ENCODE results near the gene FBXW11.

Gene FBXW11

DNA sequence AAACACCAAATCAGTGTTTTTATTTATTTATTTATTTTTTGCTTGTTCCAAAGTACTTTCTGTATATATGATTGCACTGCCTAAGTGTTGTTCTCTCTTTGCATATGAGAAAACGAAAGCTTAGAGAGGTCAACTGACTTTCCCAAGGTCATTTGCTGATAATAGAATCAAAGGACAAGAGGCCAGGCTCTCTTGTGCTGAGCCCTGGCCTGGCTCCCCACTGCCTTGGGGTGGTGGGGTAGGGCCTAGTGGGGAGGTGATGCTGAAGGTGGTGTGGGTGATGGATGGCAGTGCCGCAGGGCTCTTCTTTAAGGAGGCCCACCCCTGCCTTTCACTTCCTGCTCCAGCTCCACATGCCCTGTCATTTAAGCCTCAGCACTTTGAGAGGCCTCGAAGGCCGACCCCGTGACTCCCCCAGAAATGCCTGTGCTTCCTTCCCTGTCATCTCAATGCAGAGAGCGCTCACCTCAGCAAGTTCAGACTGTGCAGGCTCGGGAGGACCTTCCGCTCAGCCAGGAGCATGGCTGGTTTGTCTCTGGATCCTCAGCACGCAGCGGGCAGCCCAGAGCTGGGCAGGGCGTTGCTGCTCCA lies 161.3 kb downstream of the FBXW11 start:
- no peak for DNase-seq

DNA sequence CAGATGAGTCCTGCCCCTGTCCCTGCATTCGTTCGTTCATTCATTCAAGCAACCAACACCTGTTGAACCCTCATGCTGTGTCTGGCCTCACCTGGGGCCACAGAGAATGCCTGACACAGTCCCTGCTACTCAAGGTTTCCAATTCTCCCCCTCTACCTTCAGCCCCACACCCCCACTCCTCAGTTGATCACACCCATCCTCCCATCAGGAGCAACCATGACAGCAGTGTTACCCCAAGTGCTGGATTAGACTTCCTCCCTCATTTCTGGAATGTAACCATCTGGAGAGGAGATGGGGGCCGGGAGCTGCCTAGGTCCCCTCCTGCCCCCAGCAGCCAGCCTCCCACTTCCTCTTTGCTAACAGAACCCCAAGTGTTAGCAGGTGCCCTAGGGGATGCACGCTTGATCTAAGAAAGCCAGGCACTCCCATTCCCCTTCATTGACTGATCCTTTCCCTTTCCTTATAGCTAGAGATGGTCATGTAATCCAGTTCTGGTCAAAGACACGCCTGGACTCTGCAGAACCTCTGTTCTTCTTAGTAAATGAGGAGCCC lies 163.6 kb downstream of the FBXW11 start:
- no peak for DNase-seq

DNA sequence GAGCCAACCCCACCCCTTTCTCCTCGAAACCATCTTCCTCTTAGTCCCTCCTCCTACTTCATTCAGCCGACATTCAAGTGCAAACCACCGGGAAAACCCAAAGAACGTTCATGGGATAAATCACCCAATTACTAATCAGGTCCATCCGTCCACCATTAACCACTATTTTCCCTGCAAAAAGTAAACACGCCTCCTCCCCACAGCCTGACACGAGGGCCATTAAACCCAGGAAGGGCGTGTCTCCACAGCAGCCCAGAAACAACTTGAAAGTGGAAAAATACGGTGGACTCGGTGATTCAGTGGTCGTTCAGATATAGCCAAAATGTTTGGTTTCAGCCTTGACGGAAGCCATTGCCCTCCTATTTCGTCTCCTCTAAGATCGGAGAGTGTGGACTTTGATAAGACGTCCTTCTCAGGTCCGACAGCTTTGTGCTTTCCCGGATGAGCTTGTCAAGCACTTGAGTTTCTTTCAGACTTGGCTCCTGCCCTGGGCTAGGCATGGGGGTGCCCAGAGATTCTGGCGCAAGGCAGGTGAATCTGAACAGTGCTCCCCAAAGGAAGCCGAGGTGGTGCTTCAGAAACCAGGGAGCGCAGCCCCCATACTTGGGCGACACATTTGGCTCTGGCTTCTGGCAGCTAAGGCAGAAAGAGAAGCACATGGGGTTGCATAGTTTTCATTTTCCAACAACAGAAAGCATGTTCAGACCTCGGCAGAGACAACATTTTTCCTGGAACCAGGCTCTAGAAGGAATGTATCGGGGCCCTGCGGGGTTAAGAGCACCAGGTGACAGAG lies 164.3 kb downstream of the FBXW11 start:
- no peak for DNase-seq

DNA sequence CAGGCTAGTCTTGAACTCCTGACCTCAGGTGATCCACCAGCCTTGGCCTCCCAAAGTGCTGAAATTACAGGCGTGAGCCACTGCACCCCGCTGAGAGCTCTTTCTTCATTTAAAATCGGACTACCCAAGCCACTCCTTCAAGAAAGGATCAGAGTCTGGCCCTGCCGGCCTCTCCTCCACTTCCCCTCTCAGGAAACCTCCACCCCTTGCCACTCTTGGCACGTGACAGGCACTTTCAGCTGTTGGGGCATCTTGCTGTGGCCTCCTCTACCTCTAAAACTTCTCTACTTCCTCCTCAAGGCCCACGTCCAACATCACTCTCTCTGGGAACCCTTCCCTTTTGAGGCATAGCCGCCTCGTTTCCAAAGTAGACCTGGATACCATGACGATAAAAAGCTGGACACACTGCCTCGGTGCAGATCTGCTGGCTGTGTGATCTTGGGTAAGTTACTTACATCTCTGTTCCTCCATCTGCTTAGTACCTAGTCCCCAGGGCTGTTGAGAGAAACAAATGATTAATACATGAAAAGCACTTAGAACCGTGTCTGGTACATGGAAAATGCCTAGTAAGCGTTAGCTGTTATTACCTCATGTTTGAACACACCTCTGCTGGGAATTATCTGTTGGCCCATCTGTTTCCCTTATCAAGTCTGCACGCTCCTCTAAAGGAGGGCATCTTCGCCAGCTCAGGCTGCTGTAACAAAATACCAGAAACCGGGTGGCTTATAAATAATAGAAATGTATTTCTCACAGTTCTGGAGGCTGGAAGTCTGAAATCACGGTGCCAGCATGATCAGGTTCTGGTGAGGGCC lies 165.5 kb downstream of the FBXW11 start:
- no peak for DNase-seq

DNA sequence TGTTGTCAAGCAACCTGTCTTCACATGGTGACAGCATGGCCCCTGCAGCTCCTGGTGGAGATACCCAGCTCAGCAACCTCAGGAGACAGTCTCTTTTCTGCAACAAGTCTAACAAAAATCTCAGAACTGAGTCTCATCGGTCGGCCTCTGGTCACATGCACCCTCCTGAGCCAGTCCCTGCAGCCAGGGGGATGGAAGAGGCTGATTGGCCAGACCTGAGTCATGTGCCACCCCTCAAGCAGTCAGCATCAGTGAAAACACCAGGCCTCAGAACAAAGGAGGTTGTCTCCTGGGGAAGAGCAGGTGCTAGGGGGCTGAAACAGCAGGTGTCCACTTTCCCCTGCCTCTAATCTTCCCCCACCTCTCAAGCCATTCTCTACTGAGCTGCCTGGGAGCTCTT lies 166.4 kb downstream of the FBXW11 start:
- no peak for DNase-seq

DNA sequence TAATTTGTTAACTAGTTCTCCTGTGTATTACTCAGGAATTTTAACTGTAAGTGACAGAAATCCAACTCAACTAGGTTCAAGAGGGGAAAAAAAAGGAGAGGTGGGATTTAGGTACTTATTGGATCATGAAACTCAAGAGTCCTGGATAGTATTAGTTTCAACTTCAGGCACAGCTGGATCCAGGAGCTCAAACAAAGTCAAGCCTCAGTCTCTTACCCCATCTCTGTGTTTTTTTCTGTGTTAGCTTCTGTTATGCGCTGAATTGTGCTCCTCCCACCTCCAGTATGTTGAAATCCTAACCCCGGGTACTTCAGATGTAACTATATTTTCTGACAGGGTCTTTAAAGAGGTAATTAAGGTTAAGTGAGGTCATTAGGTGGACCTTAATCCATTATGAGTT lies 167.3 kb downstream of the FBXW11 start:
- no peak for DNase-seq

DNA sequence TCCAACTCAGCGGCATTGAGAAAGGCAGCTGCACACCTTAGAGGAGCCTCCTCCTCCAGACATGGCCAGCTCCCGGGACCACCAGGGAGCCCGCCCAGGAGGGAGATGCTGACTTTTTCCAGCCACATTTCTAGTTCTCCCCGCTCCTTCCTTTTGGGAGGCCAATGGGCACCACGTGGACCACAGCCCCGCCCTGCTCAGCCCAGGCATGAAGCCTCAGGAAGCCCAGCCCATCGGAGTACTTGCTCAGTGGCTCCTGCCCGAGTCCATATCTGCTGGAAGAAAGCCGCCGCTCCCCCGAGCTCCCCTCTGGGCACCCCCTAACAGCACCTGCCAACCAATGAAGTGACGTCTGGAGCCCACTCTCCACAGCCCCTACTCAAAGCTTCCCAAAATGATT lies 168.4 kb downstream of the FBXW11 start:
- no peak for DNase-seq

DNA sequence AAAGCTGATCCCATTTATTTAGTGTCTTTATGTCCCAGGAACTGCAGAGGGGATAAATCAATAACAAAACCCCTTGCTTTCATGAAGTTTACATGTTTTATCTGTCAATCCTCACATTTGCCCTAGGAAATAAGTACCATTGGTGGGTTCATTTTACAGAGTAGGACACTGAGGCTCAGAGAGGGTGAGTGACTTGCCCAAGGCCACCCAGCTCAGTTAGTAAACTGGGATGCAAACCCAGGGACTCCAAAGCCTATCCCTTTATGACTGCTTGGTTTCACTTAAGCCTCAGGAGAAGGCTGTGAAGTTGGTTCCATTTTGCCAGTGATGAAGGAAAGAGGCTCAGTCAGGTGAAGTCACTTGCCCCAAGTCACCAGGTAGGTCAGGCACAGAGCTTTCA lies 168.9 kb downstream of the FBXW11 start:
- no peak for DNase-seq

DNA sequence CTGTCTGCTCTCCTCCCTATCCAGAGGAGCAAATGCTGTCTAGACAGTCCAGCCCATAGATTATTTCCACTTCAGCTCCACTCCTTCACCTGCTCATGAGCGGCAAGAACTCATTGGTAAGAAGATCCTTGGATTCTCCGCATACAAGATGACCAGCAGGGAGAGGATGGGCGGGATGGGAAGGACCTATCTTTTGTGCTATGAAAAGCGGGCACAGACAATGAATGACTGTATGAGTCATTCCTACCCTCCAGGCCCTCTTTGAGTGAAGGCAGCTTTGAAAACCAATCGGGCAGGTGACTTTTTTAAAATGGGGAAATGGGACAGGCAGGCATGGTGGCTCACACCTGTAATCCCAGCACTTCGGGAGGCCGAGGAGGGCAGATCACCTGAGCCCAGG lies 171.4 kb downstream of the FBXW11 start:
- no peak for DNase-seq

DNA sequence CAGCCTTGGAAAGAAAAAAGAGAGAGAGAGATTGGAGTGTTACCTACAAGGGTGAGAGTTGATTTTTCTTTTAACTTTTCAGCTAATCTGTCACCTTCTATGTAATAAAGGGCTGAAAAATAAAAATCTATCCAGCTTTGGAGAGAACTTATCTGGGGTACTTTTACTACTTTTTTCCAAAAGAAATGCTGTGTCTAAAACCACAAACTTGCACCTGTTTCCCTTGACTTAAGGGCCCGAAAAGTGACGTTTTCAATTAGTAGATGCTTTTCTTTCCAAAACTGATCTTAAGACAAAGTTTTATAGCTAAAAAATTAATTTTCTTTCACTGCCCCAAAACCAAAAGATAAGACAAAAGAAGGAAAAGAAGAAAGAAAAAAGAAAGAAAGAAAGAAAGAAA lies 172.0 kb downstream of the FBXW11 start:
- DNase-seq = no peak

DNA sequence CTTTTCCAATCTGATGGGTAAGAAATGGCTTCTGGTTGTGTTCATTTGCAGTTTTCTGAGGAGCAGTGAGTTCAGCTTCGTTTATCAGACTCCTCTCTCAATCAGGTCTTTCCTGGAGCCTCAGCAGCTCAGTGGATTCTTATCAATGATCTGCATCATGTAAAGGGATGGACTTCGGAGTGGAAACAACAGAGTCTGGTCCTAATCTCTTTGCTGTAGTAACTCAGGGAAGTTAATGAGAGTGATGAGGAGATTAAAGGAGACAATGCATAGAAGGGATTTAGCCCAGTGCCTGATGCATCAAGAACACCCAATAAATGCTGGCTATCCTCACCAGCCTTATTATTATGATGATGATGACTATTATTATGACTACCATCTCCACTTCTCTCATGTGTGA lies 173.7 kb downstream of the FBXW11 start:
- no peak for DNase-seq

DNA sequence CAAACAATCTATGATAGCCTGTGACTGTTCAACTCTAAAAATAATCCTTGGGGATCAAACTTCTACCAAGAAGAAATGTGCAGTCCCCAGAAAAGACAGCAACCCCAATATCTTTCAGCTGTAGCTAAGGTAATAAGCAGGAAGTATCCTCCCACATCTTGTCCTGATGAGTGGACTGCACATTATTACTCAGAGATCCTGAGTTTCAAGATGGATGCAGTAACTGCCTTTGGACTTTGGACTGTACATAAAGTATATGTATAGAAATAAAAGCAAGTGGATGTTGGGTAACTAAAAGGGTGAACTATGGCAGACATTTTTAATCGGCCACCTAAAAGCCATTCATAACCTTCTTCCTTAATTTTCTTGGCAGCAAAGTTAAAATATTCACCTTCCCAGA lies 175.8 kb downstream of the FBXW11 start:
- DNase-seq = no peak

DNA sequence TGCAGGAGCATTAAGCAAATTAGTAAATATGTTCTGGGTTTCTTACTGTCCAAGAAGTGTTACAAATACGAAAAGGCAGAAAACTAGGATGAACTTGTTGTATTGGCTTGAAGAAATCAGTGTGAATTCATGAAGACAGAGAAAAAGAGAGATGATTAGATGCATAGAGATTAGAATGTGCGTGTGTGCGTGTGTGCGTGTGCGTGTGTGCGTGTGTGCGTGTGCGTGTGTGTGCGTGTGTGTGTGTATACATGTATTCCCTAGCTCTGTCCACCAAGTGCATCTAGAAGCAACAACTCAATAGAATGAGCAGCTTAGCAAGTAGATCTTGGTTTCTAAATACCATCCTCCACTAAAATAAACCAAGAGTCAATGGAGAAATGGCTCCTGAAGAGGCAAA lies 179.3 kb downstream of the FBXW11 start:
- no peak for DNase-seq

DNA sequence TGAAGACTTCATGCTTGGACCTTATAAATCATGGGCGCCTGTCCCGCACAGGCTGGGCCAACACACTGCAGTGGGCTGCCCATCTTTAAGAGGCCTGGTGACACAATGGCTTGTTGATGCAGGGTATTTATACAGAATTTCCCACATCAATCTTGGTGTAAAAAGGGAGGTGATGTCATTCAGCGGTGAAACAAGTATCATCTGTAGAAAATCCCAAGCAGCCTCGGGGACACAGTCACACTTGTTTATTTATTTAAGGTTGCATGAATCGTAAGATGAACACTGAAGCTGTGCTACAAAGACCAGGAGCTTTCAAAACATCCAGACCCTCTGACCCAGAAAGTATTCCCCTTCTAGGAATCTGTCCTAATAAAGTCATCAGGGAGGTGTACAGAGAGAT lies 180.3 kb downstream of the FBXW11 start:
- DNase-seq = no peak

DNA sequence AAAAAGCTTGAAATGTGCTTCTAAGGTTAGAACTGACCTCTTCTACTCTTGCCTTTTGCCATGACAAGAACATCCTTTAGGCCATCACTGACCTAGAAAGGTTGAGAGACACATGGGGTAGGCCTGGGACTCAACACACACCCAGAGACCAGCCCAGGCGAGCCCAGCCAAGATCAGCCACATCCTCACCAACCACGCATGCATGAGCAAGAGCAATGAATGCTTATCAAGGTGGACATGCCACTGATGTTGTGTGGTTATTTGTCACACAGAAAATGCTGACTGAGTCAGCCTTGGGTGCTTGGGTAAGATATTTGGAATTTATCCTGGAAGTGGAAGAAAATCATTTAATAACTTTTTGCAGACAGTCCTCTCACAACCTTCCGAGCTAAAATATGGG lies 181.4 kb downstream of the FBXW11 start:
- no peak for DNase-seq

DNA sequence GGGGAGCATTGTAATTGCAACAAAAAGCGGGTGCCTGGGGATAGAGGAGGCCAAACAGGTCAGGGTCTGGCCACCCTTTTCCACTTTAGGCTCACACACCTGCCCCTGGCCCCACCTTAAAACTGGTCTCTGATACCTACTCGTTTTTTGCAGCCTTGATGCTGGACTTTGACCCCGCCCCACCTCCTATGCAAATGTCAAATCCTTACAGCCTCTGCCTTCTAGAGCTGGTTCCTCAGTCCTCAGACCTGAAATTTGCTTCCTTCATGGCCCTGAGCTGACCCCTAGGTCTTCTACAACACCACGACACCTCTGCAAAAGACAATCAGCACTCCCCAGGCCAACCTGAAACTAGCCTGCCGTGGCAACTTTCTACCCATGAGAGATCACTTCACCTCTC lies 183.2 kb downstream of the FBXW11 start:
- no peak for DNase-seq

DNA sequence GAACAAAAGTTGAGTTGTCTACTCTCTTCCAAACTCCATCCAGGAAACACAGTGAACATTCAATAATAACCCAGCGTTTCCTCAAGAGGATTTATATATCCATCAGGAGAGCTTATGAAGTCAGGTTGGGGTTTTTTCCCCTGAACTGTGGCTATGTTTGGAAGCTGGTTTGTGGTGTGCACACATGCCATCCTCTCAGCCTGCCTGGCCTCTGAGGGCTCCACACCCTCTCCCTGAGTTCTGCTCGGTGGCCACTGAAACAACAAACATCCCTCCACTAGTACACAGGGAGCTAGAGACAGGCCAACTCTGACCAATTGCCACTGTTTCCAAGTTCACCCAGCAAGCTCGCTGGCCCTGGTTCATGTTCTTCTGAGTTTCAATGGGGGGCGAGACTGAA lies 185.2 kb downstream of the FBXW11 start:
- no peak for DNase-seq

DNA sequence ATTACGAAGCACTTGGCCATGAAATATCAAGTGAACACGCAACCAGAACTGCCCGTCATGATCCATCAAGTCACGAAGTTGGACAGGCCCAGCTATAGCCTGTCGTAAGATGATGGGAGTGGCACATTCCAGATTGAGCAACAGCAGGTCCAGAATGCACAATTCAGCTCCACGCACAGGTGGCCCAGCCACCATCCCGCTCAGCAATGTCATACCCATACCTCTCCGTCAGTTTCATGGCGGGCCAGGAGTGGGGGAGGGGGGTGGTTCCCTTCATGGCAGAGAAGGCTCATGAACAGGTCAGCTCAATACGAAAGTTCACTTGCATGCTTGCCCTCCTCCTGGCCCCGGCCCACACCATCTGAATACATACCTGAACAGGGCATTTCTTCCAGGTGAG lies 185.9 kb downstream of the FBXW11 start:
- DNase-seq = no peak

DNA sequence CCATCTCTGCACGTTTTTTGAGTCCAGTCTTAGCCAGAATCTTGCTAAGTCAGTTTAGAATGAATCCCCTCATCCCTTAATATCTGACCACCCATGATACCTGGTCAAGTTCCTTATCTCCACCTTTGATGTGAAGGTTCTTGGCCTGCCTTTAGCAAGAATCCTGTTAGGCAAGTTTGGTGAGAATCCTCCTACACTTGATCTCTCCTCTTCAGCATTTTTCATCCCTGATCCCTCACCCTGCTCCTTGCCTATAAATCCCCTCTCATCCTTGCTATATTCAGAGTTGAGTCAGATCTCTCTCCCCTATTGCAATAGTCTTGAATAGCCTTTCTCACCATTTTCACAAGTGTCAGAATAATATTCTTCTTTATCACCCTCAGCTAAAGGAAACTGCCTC lies 189.8 kb downstream of the FBXW11 start:
- DNase-seq = no peak

DNA sequence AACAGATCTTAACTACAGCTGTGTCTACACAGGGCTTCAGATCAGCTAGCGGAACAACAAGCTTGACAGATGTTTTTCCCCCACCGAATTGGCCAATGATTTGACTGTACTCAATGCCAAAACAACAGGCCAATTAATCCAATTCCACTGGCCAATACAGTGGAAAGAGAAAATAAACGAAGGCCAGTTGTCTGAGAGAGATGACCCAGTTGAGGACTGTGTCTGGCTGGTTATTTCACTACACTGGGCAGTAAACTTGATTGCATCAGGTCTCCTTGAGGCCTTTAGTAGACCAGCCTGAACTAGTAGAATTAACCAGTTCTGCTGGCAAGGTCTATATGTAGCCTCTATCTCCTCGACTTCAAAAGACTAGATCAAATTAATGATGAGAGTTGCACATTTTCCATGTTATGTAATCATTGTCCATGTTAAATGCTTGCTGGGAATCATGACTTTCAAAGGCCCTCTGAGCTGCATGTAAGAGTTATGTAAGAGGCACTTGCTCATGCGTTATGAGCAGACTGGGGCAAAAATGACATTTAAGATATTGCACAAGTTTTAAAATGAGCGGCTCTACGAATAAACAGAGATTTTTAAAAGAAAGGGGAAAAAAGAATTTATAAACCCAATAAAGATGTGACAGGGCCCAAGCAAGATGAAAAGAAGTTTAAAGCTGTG lies 192.5 kb downstream of the FBXW11 start:
- DNase-seq = no peak

DNA sequence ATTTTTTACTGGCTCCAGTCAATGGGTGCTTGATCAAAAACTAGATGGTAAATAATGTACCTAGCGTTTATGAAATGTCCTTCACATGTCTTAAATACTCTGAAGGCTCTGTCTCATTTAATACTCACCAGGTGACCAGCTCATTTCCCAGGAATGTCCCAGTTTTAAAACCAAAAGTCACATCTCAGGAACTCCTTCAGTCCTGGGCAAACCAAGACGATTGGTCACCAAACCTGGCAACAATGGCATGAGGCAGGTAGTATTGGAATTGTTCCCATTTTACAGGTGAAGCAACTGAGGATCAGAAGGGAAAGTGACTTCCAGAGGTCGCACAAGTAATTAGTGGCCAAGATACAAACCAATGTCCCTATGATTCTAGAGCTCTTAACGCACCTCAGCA lies 193.2 kb downstream of the FBXW11 start:
- no peak for DNase-seq

Measured in nucleus accumbens (tissue), 56 donors.